Fibroblast of peridontal ligament (primary cell): ENCODE results near the gene RUNDC1.

Source experiments
- DNase-seq: peaks from one replicate; pipeline ENCODE4 v3.0.0-alpha.2; 2010; ENCODE audit errors: extremely low read depth

RUNDC1 gene

GRCh38 chr17:43042025-43042628 is 61.8 kb downstream of the RUNDC1 start:
- DNase-seq: no peak
